Vagina (tissue), 2 donors: Measurements from ENCODE around the gene ECM1. TPM values are rescaled to one million over a fixed set of nuclear protein-coding genes. Genes with fewer than 3 reads are reported as not detected.

ENCODE experiments used
- DNase-seq, 2 donors: peaks; one replicate each; pipeline ENCODE4 v3.0.0-alpha.2; 2017; ENCODE audit errors: extremely low spot score in 2 of 2
- H3K27ac ChIP-seq: fragments of 200-600 bp; sonication (generic); one replicate; pipeline ENCODE4 v1.5.1; 2019
- H3K27me3 ChIP-seq: fragments of 200-600 bp; sonication (generic); one replicate; pipeline ENCODE4 v1.5.1; 2019
- H3K36me3 ChIP-seq, 2 donors: fragments of 200-600 bp; sonication (generic); one replicate each; pipeline ENCODE4 v1.5.1; 2017 to 2019
- H3K4me1 ChIP-seq: fragments of 200-600 bp; sonication (generic); one replicate; pipeline ENCODE4 v1.5.1; 2019
- H3K4me3 ChIP-seq, 2 donors: fragments of 200-600 bp; sonication (generic); 1 replicate in 1 of 2; 2 replicates in 1 of 2; pipeline ENCODE4 v1.5.1; 2016 to 2019
- H3K9me3 ChIP-seq: fragments of 200-600 bp; sonication (generic); one replicate; pipeline ENCODE4 v1.5.1; 2019
- POLR2A ChIP-seq, 2 donors: fragments of 450-650 bp; IDR thresholded peaks; one replicate each; pipeline ENCODE4 v1.6.1; 2017; ENCODE audit warnings: antibody characterized with exemption in 2 of 2, mild to moderate bottlenecking in 2 of 2, moderate library complexity in 2 of 2
- POLR2AphosphoS5 ChIP-seq, 2 donors: sonication (generic); formaldehyde crosslinking; IDR thresholded peaks; one replicate each; pipeline ENCODE4 v1.9.0; 2017; ENCODE audit warnings: antibody characterized with exemption in 2 of 2, mild to moderate bottlenecking in 2 of 2, low read depth in 1 of 2; ENCODE audit not compliant: insufficient read depth in 1 of 2
- intact Hi-C: fragments of 100-400 bp; cut with DNase I; formaldehyde crosslinking; loops from one replicate; pipeline ENCODE4 v1.15.1; 2023
- total RNA-seq: library from RNA; depleted of rRNA; stranded (reverse); fragments of >200 nt; gene quantifications from one replicate; pipeline ENCODE4 v1.2.3, GENCODE V29; 2016
- TF ChIP-seq, protein P1 (sequence below), 3 experiments: fragments of 450-650 bp in 2 of 3; fragments of 200-600 bp in 1 of 3; sonication (generic) in 1 of 3; IDR thresholded peaks; one replicate each; pipeline ENCODE4 v1.5.1; 2017 to 2019; ENCODE audit warnings: antibody characterized with exemption in 3 of 3, mild to moderate bottlenecking in 2 of 3, moderate library complexity in 2 of 3

ECM1 gene
- total RNA-seq, 1 donor from 2014 or later = 130 TPM

DNA sequence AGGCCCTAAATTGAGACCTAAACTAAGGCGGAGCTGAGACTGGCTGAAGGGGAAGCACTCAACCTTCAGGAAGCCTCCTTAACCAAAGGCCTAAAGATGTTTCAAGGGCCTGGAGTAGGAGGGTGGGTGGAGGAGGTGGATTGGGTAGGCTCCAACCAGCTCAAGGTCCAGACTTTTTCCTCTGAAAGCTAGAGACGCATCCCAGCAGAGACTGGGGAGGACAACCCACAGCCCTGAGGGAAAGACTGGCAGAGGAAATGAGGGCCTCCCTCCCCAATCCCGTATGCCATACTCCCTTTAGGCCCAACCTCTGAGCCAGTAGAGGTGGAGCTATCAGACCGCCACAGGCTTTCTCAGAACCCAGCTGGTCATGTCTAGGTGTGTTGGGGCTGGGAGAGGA is 1.1 kb downstream of the ECM1 start:
- intact Hi-C loops = no loop called here
- peak overlapping the region; percentile 91 for H3K27ac ChIP-seq

DNA sequence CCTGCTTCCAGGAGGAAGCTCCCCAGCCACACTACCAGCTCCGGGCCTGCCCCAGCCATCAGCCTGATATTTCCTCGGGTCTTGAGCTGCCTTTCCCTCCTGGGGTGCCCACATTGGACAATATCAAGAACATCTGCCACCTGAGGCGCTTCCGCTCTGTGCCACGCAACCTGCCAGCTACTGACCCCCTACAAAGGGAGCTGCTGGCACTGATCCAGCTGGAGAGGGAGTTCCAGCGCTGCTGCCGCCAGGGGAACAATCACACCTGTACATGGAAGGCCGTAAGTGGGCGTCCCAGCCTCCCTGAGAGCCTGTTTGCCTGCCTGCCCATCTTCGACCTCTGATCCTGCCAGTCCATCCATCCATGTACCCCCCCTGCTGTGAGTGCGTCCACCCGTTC is 3.6 kb downstream of the ECM1 start:
- Histone ChIP-seq H3K9me3 (no peaks in the 10 kb centered on the region), H3K4me3 (peak overlapping the region in 1 of 2 donors; percentile 7), H3K27ac (peak overlapping the region; percentile 91), H3K4me1 (peaks cover 54% of the 10 kb centered on the region), H3K27me3 (no peaks in the 10 kb centered on the region), H3K36me3 (peaks cover 0 to 14% of the 10 kb centered on the region in 2 donors)
- no peak for DNase-seq
- TF ChIP-seq, protein P1, sequence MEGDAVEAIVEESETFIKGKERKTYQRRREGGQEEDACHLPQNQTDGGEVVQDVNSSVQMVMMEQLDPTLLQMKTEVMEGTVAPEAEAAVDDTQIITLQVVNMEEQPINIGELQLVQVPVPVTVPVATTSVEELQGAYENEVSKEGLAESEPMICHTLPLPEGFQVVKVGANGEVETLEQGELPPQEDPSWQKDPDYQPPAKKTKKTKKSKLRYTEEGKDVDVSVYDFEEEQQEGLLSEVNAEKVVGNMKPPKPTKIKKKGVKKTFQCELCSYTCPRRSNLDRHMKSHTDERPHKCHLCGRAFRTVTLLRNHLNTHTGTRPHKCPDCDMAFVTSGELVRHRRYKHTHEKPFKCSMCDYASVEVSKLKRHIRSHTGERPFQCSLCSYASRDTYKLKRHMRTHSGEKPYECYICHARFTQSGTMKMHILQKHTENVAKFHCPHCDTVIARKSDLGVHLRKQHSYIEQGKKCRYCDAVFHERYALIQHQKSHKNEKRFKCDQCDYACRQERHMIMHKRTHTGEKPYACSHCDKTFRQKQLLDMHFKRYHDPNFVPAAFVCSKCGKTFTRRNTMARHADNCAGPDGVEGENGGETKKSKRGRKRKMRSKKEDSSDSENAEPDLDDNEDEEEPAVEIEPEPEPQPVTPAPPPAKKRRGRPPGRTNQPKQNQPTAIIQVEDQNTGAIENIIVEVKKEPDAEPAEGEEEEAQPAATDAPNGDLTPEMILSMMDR (IDR thresholded peaks at IDR 0.05) = no peak
- TF ChIP-seq POLR2AphosphoS5 (IDR thresholded peaks at IDR 0.05; ENCODE audit: insufficient read depth in 1 of 2, low read depth in 1 of 2) (no peak), POLR2A (IDR thresholded peaks at IDR 0.05) (no peak)
- intact Hi-C loops = no loop called here

More for the DNA sequence above, 1.1 kb downstream of the ECM1 start:
- H3K4me1 ChIP-seq = peaks cover 43% of the 10 kb centered on the region
- no peaks in the 10 kb centered on the region for H3K9me3 ChIP-seq
- TF ChIP-seq, protein P1 (IDR thresholded peaks at IDR 0.05) = no peak
- TF ChIP-seq POLR2A (IDR thresholded peaks at IDR 0.05) (no peak), POLR2AphosphoS5 (IDR thresholded peaks at IDR 0.05; ENCODE audit: insufficient read depth in 1 of 2, low read depth in 1 of 2) (no peak)
- DNase-seq = no peak
- H3K27me3 ChIP-seq = no peaks in the 10 kb centered on the region
- H3K36me3 ChIP-seq = peaks cover 0 to 34% of the 10 kb centered on the region in 2 donors
- H3K4me3 ChIP-seq = peak overlapping the region; percentile 16 to 40

DNA sequence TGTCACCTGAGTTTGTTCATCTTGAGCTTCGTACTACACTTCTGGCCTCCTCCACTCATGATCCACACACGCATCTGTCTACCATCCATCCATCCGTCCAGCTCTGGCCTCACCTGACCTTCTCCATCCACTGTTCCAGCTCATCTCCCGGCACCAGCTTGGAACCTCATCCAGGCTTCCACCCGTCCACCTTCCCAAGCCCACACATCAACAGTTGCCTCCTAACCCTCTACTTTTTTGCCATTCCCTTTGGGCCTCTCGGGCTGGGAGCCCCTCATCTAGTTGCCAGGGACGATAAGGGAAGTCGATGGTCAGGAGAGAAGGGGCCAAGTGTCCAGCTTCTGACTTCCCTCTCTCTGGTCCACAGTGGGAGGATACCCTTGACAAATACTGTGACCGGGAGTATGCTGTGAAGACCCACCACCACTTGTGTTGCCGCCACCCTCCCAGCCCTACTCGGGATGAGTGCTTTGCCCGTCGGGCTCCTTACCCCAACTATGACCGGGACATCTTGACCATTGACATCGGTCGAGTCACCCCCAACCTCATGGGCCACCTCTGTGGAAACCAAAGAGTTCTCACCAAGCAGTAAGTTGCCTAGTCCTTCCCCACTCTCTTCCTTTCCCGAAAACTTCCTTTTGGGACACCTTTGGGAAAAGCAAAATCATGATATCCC is 4.2 kb downstream of the ECM1 start:
- Histone ChIP-seq H3K27me3 (no peaks in the 10 kb centered on the region), H3K27ac (peak overlapping the region; percentile 91), H3K4me3 (peak overlapping the region in 1 of 2 donors; percentile 7), H3K9me3 (no peaks in the 10 kb centered on the region), H3K36me3 (peaks cover 0 to 8% of the 10 kb centered on the region in 2 donors), H3K4me1 (peaks cover 54% of the 10 kb centered on the region)
- TF ChIP-seq POLR2AphosphoS5 (IDR thresholded peaks at IDR 0.05; ENCODE audit: insufficient read depth in 1 of 2, low read depth in 1 of 2) (no peak), POLR2A (IDR thresholded peaks at IDR 0.05) (no peak)
- TF ChIP-seq, protein P1 (IDR thresholded peaks at IDR 0.05) = no peak
- intact Hi-C loops = no loop called here
- no peak for DNase-seq

- intact Hi-C loops = no loop called here
- H3K27me3 ChIP-seq = no peaks in the 10 kb centered on the region
- peak overlapping the region; percentile 91 for H3K27ac ChIP-seq
- TF ChIP-seq POLR2A (IDR thresholded peaks at IDR 0.05) = no peak
- no peak for TF ChIP-seq POLR2AphosphoS5 (IDR thresholded peaks at IDR 0.05; ENCODE audit: insufficient read depth in 1 of 2, low read depth in 1 of 2)
- TF ChIP-seq, protein P1 (IDR thresholded peaks at IDR 0.05) = no peak
- no peak overlapping the region for H3K4me3 ChIP-seq
- peaks cover 0 to 6% of the 10 kb centered on the region in 2 donors for H3K36me3 ChIP-seq
- no peak for DNase-seq
- H3K9me3 ChIP-seq = no peaks in the 10 kb centered on the region
- H3K4me1 ChIP-seq = peaks cover 48% of the 10 kb centered on the region
Observed at GRCh38 chr1:150512846-150513245, 4.9 kb downstream of the ECM1 start.

DNA sequence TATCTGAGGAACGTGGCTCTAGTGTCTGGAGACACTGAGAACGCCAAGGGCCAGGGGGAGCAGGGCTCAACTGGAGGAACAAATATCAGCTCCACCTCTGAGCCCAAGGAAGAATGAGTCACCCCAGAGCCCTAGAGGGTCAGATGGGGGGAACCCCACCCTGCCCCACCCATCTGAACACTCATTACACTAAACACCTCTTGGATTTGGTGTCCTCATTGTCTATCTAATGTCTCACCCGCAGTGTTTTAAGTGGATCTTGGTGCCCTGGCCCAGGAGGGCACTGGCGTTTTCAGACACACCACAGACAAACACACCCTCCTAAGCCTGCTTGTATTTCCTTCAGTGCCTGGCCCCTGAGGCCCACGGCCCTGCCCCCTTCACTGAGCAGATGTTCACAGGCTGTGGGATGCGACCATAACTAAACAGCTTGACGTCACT is 5.5 kb downstream of the ECM1 start:
- Histone ChIP-seq H3K4me1 (peaks cover 42% of the 10 kb centered on the region), H3K27ac (peak overlapping the region; percentile 91), H3K4me3 (no peak overlapping the region), H3K36me3 (peaks cover 0 to 6% of the 10 kb centered on the region in 2 donors), H3K27me3 (no peaks in the 10 kb centered on the region), H3K9me3 (no peaks in the 10 kb centered on the region)
- intact Hi-C loops = no loop called here
- TF ChIP-seq POLR2A (IDR thresholded peaks at IDR 0.05) (no peak), POLR2AphosphoS5 (IDR thresholded peaks at IDR 0.05; ENCODE audit: insufficient read depth in 1 of 2, low read depth in 1 of 2) (no peak)
- TF ChIP-seq, protein P1 (IDR thresholded peaks at IDR 0.05) = no peak
- no peak for DNase-seq
